Activated CD4-positive, alpha-beta T cell treated with anti-CD3 and anti-CD28 coated beads, Interleukin-2, amount 10 ng/mL, durations not matched to agents 24 days and 14 days (primary cell): ENCODE data around the gene TM4SF4. TPM values are rescaled to one million over a fixed set of nuclear protein-coding genes. Genes with fewer than 3 reads are reported as not detected.

Source experiments
- DNase-seq: peaks from one replicate; pipeline ENCODE4 v3.0.0; 2022
- H3K27ac Mint-ChIP-seq: one replicate; pipeline ENCODE4 v1.8.0; 2022; ENCODE audit warnings: mild to moderate bottlenecking, mixed read lengths
- H3K27me3 Mint-ChIP-seq: one replicate; pipeline ENCODE4 v1.8.0; 2022; ENCODE audit warnings: mixed read lengths
- H3K36me3 Mint-ChIP-seq: one replicate; pipeline ENCODE4 v1.8.0; 2022; ENCODE audit warnings: low read depth, mild to moderate bottlenecking, mixed read lengths
- H3K4me1 Mint-ChIP-seq: one replicate; pipeline ENCODE4 v1.8.0; 2021; ENCODE audit warnings: mixed read lengths
- H3K4me3 Mint-ChIP-seq: one replicate; pipeline ENCODE4 v1.8.0; 2022; ENCODE audit warnings: mild to moderate bottlenecking, moderate library complexity, mixed read lengths
- H3K9me3 Mint-ChIP-seq: one replicate; pipeline ENCODE4 v1.8.0; 2021; ENCODE audit warnings: mixed read lengths
- intact Hi-C: fragments of 100-400 bp; cut with micrococcal nuclease; formaldehyde crosslinking; loops from one replicate; pipeline ENCODE4 v1.15.1; 2023
- total RNA-seq: library from RNA; stranded (reverse); gene quantifications from 2 replicates; pipeline ENCODE4 v1.2.3, GENCODE V29; 2022

The TM4SF4 gene
- total RNA-seq, 1 donor from 2014 or later = not detected

DNA sequence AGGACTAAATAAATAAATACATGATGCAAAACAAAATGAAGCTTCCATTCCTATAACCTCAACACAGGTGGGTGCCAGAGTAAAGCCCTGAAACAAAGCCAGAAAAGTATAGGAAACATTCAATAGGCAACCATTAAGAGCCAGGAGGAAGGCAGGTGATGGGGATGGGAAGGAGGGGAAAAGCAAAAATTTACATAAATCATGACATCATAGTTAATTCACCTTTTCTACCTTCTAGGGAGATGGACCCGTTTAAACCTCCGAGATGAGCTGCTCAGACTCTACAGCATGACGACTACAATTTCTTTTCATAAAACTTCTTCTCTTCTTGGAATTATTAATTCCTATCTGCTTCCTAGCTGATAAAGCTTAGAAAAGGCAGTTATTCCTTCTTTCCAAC is 27.9 kb downstream of the TM4SF4 start:
- no peaks in the 10 kb centered on the region for H3K4me1 Mint-ChIP-seq
- H3K27ac Mint-ChIP-seq = no peak overlapping the region
- no peak for DNase-seq
- no peak overlapping the region for H3K4me3 Mint-ChIP-seq
- H3K27me3 Mint-ChIP-seq = peaks cover 20% of the 10 kb centered on the region
- H3K9me3 Mint-ChIP-seq = no peaks in the 10 kb centered on the region
- H3K36me3 Mint-ChIP-seq = no peaks in the 10 kb centered on the region
- intact Hi-C loops = no loop called here

DNA sequence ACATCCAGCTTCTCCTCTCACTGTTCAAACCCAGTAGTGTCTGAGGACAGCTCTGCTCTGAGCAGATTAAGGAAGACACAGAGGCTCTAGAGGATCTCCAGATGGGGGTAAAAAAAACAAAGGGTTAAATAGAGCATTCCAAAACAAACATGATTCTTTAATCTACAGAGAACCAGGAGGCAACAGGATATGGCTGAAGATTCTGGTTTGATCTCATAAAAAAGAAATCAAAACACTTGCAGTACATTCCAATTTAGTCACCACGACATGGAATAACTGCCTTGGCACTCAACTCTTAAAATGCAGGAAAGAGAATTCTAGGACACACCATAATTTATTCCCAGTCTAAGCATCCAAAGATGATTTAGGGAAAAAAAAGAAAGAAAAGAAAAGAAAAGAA is 32.0 kb downstream of the TM4SF4 start:
- H3K9me3 Mint-ChIP-seq = no peaks in the 10 kb centered on the region
- H3K4me3 Mint-ChIP-seq = no peak overlapping the region
- intact Hi-C loops = no loop called here
- no peaks in the 10 kb centered on the region for H3K36me3 Mint-ChIP-seq
- peaks cover 16% of the 10 kb centered on the region for H3K27me3 Mint-ChIP-seq
- H3K4me1 Mint-ChIP-seq = peaks cover 4% of the 10 kb centered on the region
- no peak overlapping the region for H3K27ac Mint-ChIP-seq
- no peak for DNase-seq

DNA sequence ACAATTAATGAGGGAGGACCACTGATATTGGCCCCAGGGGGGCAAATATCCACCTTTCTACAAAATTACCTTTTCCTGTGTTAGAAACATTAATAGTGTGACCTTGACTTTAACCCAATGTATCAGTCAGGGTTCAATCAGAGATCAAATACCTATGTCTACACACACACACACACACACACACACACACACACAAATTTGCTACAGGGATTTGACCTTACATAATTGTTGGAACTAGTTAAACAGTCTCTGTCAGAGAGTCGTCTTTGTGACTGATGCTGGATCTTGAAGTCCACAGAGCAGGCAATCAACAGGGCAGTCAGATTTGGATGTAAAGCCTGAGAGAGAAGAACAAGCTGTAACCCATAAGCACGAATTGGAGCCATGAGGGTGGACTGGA is 32.5 kb downstream of the TM4SF4 start:
- no peak for DNase-seq
- Mint-ChIP-seq H3K36me3 (no peaks in the 10 kb centered on the region), H3K4me1 (peaks cover 4% of the 10 kb centered on the region), H3K27ac (no peak overlapping the region), H3K4me3 (no peak overlapping the region), H3K27me3 (peaks cover 14% of the 10 kb centered on the region), H3K9me3 (no peaks in the 10 kb centered on the region)
- intact Hi-C loops = no loop called here

DNA sequence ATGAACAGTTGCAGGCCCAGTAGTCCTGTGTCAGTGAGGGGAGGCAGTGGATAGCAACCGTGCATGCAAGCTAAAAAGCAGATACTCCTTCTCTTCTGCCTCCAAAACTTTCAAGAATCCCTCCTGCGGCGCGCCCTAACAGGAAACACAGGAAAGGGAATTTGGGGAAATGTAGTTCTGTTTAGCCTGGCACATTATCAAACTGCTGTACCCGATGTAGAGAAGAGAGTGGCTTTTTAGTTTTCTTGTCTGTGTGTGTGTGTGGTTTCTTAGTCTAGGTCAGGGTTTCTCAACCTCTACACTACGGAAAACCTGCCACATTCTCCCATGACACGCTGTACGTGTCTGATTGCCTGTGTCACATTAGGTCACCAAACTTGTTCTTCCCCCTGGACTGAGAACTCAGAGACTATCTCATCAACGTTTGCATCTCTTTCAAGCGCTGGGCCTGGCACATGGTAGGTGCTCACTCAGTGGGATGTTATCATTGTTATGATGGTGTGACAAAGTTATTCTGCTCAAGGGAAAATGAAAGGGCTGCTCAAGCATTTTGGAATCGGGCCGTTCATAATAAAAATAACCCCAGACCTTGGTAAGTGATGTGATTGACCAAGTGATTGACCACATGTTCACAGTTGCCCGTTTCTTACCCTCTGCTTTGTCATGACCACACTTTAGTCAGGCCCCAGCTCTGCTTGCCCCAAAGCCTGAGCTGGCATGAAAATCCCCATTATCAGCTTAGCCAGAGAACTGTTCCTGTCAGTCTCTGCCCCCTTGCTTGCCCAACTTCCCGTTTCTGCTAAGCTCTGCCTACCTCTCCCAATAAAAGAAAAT is 33.2 kb downstream of the TM4SF4 start:
- no peaks in the 10 kb centered on the region for H3K36me3 Mint-ChIP-seq
- no peak for DNase-seq
- no peak overlapping the region for H3K4me3 Mint-ChIP-seq
- intact Hi-C loops = no loop called here
- H3K27me3 Mint-ChIP-seq = peaks cover 18% of the 10 kb centered on the region
- peaks cover 8% of the 10 kb centered on the region for H3K4me1 Mint-ChIP-seq
- no peaks in the 10 kb centered on the region for H3K9me3 Mint-ChIP-seq
- H3K27ac Mint-ChIP-seq = peak overlapping the region; percentile 56

DNA sequence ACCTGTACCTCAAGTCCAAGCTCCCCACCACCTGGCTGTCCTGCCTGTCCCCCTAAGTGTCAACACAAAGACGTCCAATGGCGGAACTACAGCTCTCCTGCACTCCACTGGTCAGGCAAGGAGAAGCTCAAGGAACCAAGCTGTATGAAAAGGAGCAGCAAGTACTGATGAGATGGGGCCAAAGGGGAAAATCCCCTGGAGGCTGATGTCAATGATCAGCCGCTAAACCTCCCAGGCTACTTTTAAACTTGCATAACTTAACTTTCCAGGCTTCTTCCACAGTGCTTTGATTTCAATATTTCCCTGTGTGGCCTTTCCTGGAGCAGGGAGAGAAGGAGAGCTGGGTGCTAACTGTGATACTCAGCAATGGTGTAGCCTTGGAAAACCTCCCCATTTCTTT is 35.0 kb downstream of the TM4SF4 start:
- peaks cover 18% of the 10 kb centered on the region for H3K27me3 Mint-ChIP-seq
- H3K27ac Mint-ChIP-seq = no peak overlapping the region
- peaks cover 9% of the 10 kb centered on the region for H3K4me1 Mint-ChIP-seq
- no peak for DNase-seq
- H3K36me3 Mint-ChIP-seq = no peaks in the 10 kb centered on the region
- intact Hi-C loops = no loop called here
- no peaks in the 10 kb centered on the region for H3K9me3 Mint-ChIP-seq
- no peak overlapping the region for H3K4me3 Mint-ChIP-seq

GRCh38 chr3:149510480-149510879 is 36.0 kb downstream of the TM4SF4 start:
- Mint-ChIP-seq H3K4me1 (peaks cover 9% of the 10 kb centered on the region), H3K36me3 (no peaks in the 10 kb centered on the region), H3K27ac (no peak overlapping the region), H3K4me3 (no peak overlapping the region), H3K27me3 (peaks cover 18% of the 10 kb centered on the region), H3K9me3 (no peaks in the 10 kb centered on the region)
- no peak for DNase-seq
- intact Hi-C loops = loop anchor here (5.0 kb wide), 3 partner anchors 207 to 297 kb away; no protein-coding TSS in a partner anchor

DNA sequence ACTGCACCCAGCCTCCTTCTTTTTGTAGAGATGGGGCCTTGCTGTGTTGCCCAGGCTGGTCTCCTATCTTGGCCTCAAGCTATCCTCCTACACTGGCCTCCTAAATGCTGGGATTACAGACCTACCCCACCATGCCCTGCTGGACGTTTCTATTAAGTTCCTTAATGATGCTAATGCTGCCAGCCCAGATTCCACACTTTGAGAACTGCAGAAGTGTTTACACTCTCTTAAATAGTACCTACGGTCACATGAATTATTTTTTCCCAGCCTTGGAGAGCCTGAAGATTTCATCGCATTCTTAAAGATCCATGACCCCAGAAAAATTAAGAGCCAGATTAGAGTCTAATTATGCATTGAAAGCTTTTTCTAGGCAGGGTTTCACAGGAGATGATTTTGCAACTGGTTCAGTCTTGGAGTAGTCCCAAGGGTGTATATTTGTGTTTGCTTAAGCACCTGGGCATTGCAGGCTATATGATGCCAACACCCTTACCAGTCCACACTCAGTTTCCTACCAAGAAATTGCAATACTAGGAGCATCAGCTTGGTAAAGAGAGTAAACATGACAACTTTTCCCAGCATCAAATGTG is 36.6 kb downstream of the TM4SF4 start:
- no peak overlapping the region for H3K27ac Mint-ChIP-seq
- intact Hi-C loops = loop anchor here (5.0 kb wide), 3 partner anchors 206 to 296 kb away; no protein-coding TSS in a partner anchor
- H3K9me3 Mint-ChIP-seq = no peaks in the 10 kb centered on the region
- peaks cover 9% of the 10 kb centered on the region for H3K4me1 Mint-ChIP-seq
- H3K27me3 Mint-ChIP-seq = peaks cover 18% of the 10 kb centered on the region
- H3K36me3 Mint-ChIP-seq = no peaks in the 10 kb centered on the region
- no peak for DNase-seq
- H3K4me3 Mint-ChIP-seq = no peak overlapping the region

- no peak overlapping the region for H3K4me3 Mint-ChIP-seq
- peak; percentile 69 for DNase-seq
- intact Hi-C loops = loop anchor here (5.0 kb wide), 3 partner anchors 205 to 295 kb away; no protein-coding TSS in a partner anchor
- H3K27ac Mint-ChIP-seq = no peak overlapping the region
- peaks cover 12% of the 10 kb centered on the region for H3K27me3 Mint-ChIP-seq
- H3K4me1 Mint-ChIP-seq = peaks cover 9% of the 10 kb centered on the region
- H3K9me3 Mint-ChIP-seq = no peaks in the 10 kb centered on the region
- H3K36me3 Mint-ChIP-seq = no peaks in the 10 kb centered on the region
Observed at GRCh38 chr3:149512073-149512782, 37.7 kb downstream of the TM4SF4 start.

DNA sequence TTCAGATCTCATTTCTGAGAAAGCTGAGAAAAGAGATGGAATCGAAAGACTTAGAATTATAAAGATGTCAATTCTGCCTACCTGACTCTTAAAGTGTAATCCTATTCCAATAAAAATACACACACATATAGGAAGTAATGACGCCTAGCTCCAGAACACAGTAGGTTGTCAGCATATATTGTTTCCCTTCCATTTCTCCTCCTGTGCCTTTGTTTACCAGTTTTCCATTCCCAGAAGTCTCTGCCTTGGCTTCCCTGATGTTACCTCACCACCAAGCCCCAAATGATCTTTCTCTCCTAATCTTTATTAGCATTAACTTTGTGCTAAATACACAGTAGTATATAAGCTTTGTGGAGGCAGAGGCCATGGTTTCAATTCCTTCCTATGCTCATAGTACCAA is 40.0 kb downstream of the TM4SF4 start:
- Mint-ChIP-seq H3K27ac (no peak overlapping the region), H3K27me3 (peaks cover 14% of the 10 kb centered on the region), H3K4me1 (peaks cover 5% of the 10 kb centered on the region), H3K9me3 (no peaks in the 10 kb centered on the region), H3K36me3 (no peaks in the 10 kb centered on the region), H3K4me3 (no peak overlapping the region)
- intact Hi-C loops = loop anchor here (5.0 kb wide), 3 partner anchors 203 to 293 kb away; no protein-coding TSS in a partner anchor
- DNase-seq = no peak

DNA sequence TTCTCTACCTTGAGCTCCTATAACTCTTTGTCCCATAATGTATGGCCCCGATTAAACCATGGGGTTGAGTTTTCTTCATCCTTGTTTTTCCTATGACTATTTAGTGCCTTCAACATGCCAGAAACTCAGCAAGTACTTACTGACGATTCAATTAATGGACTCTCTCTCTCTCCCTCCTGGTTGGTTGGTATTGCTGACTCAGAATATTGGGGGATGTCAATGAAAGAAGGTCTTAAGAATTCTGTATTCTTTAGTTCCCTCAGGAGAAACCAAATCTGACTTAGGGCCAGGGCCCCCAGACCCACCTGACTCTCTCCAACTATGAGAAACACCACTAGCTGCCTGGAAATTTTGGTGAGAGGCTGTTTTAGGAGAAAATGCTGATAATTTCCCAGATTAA is 40.8 kb downstream of the TM4SF4 start:
- H3K4me3 Mint-ChIP-seq = no peak overlapping the region
- DNase-seq = no peak
- H3K27ac Mint-ChIP-seq = no peak overlapping the region

DNA sequence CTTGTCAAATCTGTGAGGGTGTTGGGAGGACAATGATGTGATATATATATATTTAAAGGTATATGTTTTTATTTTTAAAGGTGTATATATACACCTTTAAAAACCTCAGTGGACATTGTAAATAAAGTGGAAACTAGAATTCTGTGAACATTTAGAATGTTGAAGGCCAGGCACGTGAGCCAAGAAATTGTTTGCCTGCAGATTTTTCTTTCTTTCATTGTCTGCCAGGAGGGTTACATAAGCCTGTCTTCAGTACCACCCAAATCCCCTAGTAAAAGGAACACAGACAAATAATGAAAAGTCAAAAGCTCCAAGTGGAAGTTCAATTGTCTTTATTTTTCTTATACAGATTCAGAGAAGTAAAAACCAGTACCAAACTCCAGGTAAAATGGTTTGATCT is 42.4 kb downstream of the TM4SF4 start:
- Mint-ChIP-seq H3K36me3 (no peaks in the 10 kb centered on the region), H3K4me1 (peaks cover 5% of the 10 kb centered on the region)
- intact Hi-C loops = no loop called here

More for the DNA sequence above, 40.8 kb downstream of the TM4SF4 start:
- H3K9me3 Mint-ChIP-seq = no peaks in the 10 kb centered on the region
- peaks cover 5% of the 10 kb centered on the region for H3K4me1 Mint-ChIP-seq
- intact Hi-C loops = no loop called here
- no peaks in the 10 kb centered on the region for H3K36me3 Mint-ChIP-seq
- H3K27me3 Mint-ChIP-seq = peaks cover 14% of the 10 kb centered on the region

GRCh38 chr3:149519912-149520311 is 45.4 kb downstream of the TM4SF4 start:
- Mint-ChIP-seq H3K27me3 (peaks cover 8% of the 10 kb centered on the region), H3K27ac (no peak overlapping the region), H3K4me3 (no peak overlapping the region), H3K4me1 (no peaks in the 10 kb centered on the region), H3K9me3 (no peaks in the 10 kb centered on the region), H3K36me3 (no peaks in the 10 kb centered on the region)
- intact Hi-C loops = no loop called here
- DNase-seq = no peak

More for the DNA sequence above, 42.4 kb downstream of the TM4SF4 start:
- Mint-ChIP-seq H3K4me3 (no peak overlapping the region), H3K27me3 (peaks cover 14% of the 10 kb centered on the region), H3K9me3 (no peaks in the 10 kb centered on the region), H3K27ac (no peak overlapping the region)
- no peak for DNase-seq

- Mint-ChIP-seq H3K4me3 (no peak overlapping the region), H3K9me3 (no peaks in the 10 kb centered on the region), H3K27ac (no peak overlapping the region), H3K36me3 (no peaks in the 10 kb centered on the region), H3K4me1 (no peaks in the 10 kb centered on the region), H3K27me3 (peaks cover 5% of the 10 kb centered on the region)
- DNase-seq = no peak
- intact Hi-C loops = no loop called here
Observed at GRCh38 chr3:149523512-149524299, 49.2 kb downstream of the TM4SF4 start.
